Stimulated activated CD8-positive, alpha-beta memory T cell treated with anti-CD3 and anti-CD28 coated beads, Interleukin-4, amount 100 ng/mL, for 24 hours (primary cell): ENCODE data around the gene SHOC2.

Experiments
- DNase-seq: peaks from one replicate; pipeline ENCODE4 v3.0.0-alpha.2; 2020; ENCODE audit warnings: low read depth

SHOC2 gene

GRCh38 chr10:110983466-110983865 is 64.1 kb downstream of the SHOC2 start:
- DNase-seq: no peak

DNA sequence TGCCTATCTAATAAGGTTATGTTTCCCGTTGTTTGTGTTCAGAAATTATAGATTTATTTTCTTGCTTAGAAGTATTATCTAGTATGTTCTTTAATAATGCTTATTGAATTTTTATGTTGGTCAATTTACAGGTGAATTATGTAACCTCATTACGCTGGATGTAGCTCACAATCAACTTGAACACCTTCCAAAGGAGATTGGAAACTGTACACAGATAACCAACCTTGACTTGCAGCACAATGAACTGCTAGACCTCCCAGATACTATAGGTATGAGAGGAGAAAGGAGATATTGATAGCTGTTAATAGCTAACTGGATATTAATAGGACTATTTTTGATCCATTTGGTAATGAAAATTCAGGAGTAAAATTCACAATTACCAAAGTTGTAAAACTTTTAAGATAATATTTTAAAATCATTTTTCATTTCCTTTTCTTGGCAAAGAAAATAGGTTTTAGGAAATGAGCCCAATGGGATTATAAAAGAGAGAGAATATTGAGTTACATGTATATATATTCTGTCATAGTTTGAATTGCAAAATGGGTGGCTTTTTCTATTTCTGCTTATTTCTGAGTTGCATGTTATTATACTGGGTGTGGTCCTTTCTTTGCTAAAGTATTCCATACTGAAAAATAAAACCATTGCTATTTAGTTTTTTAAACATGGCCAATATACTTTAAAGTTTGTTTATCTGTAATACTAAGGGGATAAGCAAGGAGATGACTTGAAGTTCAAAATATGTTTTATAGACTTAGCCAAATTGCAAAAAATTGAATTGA is 66.3 kb downstream of the SHOC2 start:
- DNase-seq: no peak

DNA sequence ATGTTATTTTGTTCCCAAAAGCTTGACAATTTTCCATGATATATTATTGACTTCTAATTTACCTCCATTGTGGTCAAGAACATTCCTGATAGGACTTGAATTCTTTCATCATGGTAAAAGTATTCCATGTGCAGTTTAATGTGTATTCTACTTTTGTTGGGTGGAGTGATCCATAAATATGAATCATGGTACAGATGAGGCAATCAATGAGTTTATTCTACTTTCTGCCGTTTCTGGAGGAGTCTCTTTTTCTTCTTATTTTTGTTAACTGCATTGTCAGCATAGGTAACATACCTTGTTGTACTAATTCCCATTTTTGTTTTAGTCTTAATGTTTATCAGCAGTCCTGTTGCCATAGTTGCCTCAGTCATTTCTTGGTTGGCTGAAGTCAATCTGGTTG is 69.6 kb downstream of the SHOC2 start:
- no peak for DNase-seq

GRCh38 chr10:110992006-110992800 is 72.8 kb downstream of the SHOC2 start:
- no peak for DNase-seq

GRCh38 chr10:110993024-110993693 is 73.8 kb downstream of the SHOC2 start:
- DNase-seq: no peak

GRCh38 chr10:110994406-110995086 is 75.1 kb downstream of the SHOC2 start:
- no peak for DNase-seq

DNA sequence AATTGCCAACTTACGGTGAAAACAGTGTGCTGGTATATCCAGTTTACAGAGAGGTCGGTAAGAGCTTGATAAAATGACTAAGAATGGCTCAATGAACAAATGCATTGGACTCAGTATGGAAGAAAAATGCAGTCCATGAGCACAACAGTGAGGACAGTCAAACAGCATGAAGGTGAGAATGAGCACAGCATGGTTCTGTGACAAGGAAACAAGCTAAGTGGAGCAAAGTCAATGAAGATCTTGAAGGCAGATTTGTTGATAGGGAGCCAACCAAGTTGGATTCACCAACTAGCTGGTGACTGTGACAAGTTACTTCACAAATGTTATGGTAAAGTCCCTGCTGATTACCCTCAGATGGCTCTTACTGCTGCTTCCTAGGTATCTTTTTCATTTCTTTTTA is 75.9 kb downstream of the SHOC2 start:
- DNase-seq: no peak

DNA sequence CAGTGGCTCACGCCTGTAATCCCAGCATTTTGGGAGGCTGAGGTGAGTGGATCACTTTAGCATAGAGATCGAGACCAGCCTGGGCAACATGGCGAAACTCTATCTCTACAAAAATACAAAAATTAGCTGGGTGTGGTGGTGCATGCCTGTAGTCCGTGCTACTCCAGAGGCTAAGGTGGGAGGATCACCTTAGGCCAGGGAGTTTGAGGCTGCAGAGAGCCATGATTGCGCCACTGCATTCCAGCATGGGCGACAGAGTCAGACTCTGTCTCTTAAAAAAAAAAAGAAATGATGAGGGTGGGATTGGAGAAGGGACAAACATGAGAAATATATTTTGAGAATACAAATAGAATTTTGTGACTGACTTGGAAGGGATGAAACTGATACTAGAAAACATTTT is 76.9 kb downstream of the SHOC2 start:
- DNase-seq: no peak

DNA sequence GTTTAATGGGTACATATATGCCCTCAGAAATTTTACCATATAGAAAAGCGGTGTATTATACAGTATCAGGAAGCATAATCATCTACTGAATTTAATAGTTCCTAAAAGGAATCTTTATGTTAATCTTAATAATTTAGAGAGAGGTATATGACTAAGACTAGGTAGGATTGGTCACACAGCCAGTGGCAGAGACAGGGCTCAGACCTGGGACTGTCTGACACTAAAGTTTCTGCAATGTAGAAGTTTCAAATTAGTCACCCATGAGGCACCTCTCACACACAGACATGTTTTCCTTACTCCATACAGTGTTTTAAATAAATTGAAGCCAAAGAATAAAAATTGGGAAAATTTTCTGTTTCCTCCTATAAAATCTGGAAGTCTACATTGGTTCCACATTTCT is 84.6 kb downstream of the SHOC2 start:
- DNase-seq: no peak

DNA sequence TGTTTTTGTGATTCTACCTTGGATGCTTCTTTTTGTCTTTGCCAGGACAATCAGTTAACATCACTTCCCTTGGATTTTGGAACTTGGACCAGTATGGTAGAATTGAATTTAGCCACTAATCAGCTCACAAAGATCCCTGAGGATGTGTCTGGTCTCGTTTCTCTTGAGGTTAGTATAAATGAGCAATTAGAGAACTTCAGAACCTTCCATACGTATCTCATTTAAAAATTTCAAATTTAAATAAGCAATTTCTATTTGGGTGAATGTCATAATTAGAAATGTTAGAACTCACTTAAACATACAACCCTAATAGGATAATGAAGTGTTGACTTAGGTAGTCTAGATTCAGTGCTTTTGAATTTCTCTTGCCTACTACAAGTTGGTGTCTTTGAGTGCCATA is 88.1 kb downstream of the SHOC2 start:
- no peak for DNase-seq

DNA sequence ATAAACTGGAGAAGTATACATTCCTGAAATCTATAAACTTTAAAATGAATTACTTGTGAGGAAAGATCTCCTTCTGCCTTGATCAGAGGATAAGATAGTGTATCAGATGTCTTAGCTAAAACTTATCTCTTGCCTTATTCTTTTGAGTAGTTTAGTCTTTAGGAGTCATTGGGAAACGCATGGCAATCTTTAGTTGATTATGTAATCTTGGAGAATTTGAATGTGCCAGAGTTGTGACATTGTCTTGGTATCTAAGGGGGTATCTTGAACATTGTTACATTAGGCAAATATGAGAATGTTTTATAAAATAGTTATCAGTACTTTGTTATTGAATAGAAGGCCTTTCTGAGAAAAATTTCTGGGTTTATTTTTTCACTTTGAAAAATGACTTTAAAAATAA is 95.8 kb downstream of the SHOC2 start:
- no peak for DNase-seq

DNA sequence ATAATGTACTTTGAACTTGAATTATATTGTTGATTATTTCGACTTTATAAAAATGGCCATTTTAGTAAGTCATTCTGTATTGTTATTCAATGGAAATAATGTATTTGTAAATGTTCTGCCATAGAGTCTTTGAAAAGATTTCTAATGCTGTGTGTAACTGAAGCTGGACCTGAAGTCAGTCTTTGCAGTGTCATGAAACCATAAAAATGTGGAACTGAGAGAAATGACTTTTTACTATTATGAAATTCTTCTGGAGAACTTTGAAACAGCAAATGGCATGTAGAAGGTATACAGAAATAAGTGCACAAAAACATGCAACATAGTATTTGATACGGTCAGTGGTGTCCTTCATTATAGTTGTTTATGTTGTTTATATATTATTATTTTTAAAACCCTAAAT is 97.7 kb downstream of the SHOC2 start:
- no peak for DNase-seq

DNA sequence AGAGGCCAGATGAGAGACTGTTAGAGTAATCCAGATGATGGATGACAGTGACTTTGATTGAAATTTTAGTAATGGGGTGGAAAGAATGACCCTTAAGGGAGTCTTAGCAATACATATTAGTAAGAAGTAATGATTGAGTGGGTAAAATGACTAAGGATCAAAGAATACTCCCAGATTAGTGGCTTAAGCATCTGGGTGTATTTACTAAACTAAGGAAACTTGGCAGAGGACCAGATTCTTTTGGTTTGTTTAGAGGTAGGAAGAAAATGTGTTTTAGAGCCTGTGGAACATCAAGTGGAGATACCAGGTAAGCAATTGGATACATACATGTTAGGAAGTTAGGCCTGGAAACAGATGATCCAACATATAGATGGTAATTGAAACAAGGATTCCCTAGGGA is 98.6 kb downstream of the SHOC2 start:
- no peak for DNase-seq

GRCh38 chr10:111023060-111023459 is 103.7 kb downstream of the SHOC2 start:
- DNase-seq: no peak

DNA sequence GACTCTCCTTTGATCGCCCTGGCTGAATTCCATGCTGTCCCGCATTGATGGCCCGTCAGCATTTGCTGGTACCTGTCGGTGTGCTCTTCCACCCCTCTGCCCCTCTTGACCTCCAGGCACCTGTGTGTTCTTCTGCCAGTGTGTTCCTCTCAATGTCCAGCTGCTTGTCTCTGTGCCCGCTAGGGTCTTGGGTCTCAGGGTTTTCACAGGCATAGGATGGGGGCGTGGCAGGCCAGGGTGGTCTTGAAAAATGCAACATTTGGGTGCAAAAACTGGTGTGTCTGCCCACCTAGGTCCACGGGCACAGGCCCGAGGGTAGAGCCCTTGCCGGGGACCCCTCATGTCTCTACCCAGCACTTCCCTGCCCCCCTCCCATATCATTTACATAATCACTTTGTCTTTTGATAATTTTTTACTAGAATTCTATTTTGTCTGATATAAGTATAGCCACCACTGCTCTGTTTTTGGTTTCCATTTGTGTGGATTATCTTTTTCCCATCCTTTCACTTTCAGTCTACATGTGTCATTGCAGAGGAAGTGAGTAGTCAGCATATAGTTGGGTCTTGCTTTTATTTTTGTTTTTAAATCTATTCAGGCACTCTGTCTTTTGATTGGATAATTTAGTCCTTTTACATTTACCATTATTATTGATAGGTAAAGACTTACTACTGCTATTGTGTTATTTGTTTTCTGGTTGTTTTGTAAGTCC is 110.8 kb downstream of the SHOC2 start:
- no peak for DNase-seq

DNA sequence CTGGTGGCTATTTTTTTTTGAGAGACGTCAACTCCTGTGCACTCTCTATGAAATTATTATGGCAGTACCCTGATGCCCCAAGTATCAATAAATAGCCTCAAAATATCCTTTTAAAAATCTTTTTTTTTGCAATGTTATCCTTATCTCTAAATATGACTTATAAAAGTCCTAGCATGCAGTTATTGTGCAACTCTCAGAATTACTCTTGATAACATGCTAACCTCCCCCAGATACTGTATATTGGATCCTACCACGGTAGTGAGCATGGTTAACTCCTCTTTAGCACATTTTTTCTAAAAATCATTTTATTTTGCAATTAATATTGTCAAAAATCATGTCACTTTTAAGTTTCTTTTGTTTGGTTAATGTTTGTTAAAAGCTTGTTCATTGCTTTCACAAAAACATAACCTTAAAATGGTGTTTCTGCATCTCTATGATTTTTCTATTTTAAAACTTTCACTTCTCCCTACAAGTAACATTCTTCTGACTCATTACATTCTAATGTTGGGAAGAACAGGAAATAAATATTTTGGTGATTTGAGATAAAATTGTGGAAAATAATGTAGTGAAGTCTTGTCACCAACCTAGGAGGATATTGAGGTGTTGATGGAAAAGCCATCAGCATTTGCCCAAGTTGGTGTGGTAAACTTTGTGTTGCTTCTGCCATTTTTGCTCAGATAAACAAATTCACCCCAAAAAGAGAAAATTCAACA is 115.3 kb downstream of the SHOC2 start:
- DNase-seq: no peak

- no peak for DNase-seq
Measured at GRCh38 chr10:111035542-111035941, 116.1 kb downstream of the SHOC2 start.

DNA sequence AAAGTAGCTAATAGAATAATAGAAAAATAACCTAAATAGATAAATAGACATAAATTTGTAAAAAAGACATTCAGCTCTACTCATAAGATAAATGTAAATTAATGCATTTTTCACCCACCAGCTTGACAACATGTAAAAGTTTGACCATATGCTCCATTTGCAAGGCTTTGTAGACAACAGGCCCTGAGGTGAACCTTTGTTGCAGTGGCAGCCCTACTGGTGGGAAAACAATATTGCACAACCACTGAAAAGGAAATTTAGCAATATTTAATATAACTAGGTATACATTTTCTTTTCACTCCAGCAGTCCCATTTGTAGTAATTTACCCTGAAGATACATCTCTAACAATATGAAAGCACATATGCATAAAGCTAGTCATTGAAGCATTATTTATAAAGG is 118.5 kb downstream of the SHOC2 start:
- no peak for DNase-seq

DNA sequence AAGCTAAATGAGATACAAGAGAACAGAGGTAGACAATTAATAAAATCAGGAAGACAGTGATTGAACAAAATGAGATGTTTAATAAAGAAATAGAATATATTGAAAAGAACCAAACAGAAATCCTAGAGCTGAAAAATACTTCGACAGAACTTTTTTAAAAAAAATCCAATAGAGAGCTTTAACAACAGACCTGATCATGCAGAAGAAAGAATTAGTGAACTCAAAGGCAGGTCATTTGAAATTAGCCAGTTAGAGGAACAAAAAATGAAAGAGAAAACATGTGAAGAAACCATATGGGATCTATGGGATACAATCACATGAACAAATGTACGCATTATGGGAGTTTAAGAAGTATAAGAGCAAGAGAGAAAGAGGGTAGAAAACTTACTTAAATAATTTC is 120.1 kb downstream of the SHOC2 start:
- DNase-seq: no peak

GRCh38 chr10:111057006-111057405 is 137.6 kb downstream of the SHOC2 start:
- no peak for DNase-seq
